ENCODE measurements around the gene NOL6. TPM values are rescaled to one million over a fixed set of nuclear protein-coding genes. Genes with fewer than 3 reads are reported as not detected.

The NOL6 gene
- total and polyA plus RNA-seq, 4 donors, result 5.9 to 26.5 (median 22.3) TPM

Small RNA genes within 50 kb of the gene (microRNA-seq; reads per million reads assigned to microRNA genes)
- 0 to 1.2 reads per million in 2 donors for gene MIR6851

Other genes with a start within 250 kb of the NOL6 start
- gene SPINK4, start 233.8 kb downstream of the NOL6 start, total RNA-seq, result not detected
- 100 to 1,000 TPM in 1 of 2 donors, not detected in 1; 129 TPM for gene SPINK4, start 233.8 kb downstream of the NOL6 start, polyA plus RNA-seq
- gene BAG1, start 209.2 kb downstream of the NOL6 start, total RNA-seq, result 10 to 100 TPM; 60.4 to 82.0 TPM
- 100 to 1,000 TPM; 104 to 190 TPM for gene BAG1, start 209.2 kb downstream of the NOL6 start, polyA plus RNA-seq
- gene CHMP5, start 208.9 kb downstream of the NOL6 start, total RNA-seq, result 10 to 100 TPM; 53.1 to 59.0 TPM
- 100 to 1,000 TPM in 1 of 2 donors, 10 to 100 TPM in 1; 71.1 to 141 TPM for gene CHMP5, start 208.9 kb downstream of the NOL6 start, polyA plus RNA-seq
- gene NFX1, start 183.4 kb downstream of the NOL6 start, total RNA-seq, result 10 to 100 TPM; 35.8 to 38.3 TPM
- gene NFX1, start 183.4 kb downstream of the NOL6 start, polyA plus RNA-seq, result 10 to 100 TPM; 21.4 to 23.5 TPM
- 1 to 10 TPM; 2.7 to 9.1 TPM for gene AQP7, start 71.4 kb downstream of the NOL6 start, total RNA-seq
- 10 to 100 TPM in 1 of 2 donors, 1 to 10 TPM in 1; 1.4 to 12.0 TPM for gene AQP7, start 71.4 kb downstream of the NOL6 start, polyA plus RNA-seq
- 1 to 10 TPM; 2.8 to 6.0 TPM for gene AQP3, start 26.3 kb downstream of the NOL6 start, total RNA-seq
- gene AQP3, start 26.3 kb downstream of the NOL6 start, polyA plus RNA-seq, result 1 to 10 TPM; 2.8 to 9.3 TPM
- gene ANKRD18B, start 50.3 kb upstream of the NOL6 start, total RNA-seq, result not detected
- gene ANKRD18B, start 50.3 kb upstream of the NOL6 start, polyA plus RNA-seq, result not detected